ENCODE data around the gene ZNF664.
"Not testable (repeated sequence)": the region's sequence is repeated elsewhere in the genome, so short reads cannot be mapped to it uniquely, and the experiment has no call there.

Gene ZNF664

GRCh38 chr12:123942238-123942653 lies 30.8 kb upstream of the ZNF664 start:
- DNase-seq = no peak

GRCh38 chr12:123942911-123943648 lies 29.9 kb upstream of the ZNF664 start:
- DNase-seq = no peak

- DNase-seq = no peak
These were observed 29.2 kb upstream of the ZNF664 start for GRCh38 chr12:123943816-123944215.

GRCh38 chr12:123944696-123945095 lies 28.3 kb upstream of the ZNF664 start:
- no peak for DNase-seq

- DNase-seq = no peak
These were observed 27.5 kb upstream of the ZNF664 start for GRCh38 chr12:123945287-123946151.

GRCh38 chr12:123946152-123946515 lies 26.9 kb upstream of the ZNF664 start:
- DNase-seq = no peak

GRCh38 chr12:123946516-123947505 lies 26.2 kb upstream of the ZNF664 start:
- DNase-seq = not testable (repeated sequence)

- not testable (repeated sequence) for DNase-seq
These were observed 25.5 kb upstream of the ZNF664 start for GRCh38 chr12:123947531-123947930.

- no peak for DNase-seq
These were observed 24.6 kb upstream of the ZNF664 start for GRCh38 chr12:123948401-123948795.

GRCh38 chr12:123948796-123949769 lies 23.9 kb upstream of the ZNF664 start:
- DNase-seq = no peak

GRCh38 chr12:123949770-123950165 lies 23.2 kb upstream of the ZNF664 start:
- no peak for DNase-seq

GRCh38 chr12:123950476-123951349 lies 22.3 kb upstream of the ZNF664 start:
- no peak for DNase-seq

GRCh38 chr12:123951467-123951866 lies 21.5 kb upstream of the ZNF664 start:
- no peak for DNase-seq

GRCh38 chr12:123952037-123952436 lies 21.0 kb upstream of the ZNF664 start:
- no peak for DNase-seq

GRCh38 chr12:123954647-123955350 lies 18.2 kb upstream of the ZNF664 start:
- DNase-seq = no peak

GRCh38 chr12:123956249-123956648 lies 16.8 kb upstream of the ZNF664 start:
- no peak for DNase-seq

- DNase-seq = no peak
These were observed 15.8 kb upstream of the ZNF664 start for GRCh38 chr12:123957196-123957595.

GRCh38 chr12:123958462-123958861 lies 14.6 kb upstream of the ZNF664 start:
- DNase-seq = no peak

- DNase-seq = no peak
These were observed 14.1 kb upstream of the ZNF664 start for GRCh38 chr12:123958876-123959275.

Measured in NCI-H2029 (cell line).